ENCODE data around the gene KREMEN1.
"Not testable (repeated sequence)": the region's sequence is repeated elsewhere in the genome, so short reads cannot be mapped to it uniquely, and the experiment has no call there.

Gene KREMEN1

DNA sequence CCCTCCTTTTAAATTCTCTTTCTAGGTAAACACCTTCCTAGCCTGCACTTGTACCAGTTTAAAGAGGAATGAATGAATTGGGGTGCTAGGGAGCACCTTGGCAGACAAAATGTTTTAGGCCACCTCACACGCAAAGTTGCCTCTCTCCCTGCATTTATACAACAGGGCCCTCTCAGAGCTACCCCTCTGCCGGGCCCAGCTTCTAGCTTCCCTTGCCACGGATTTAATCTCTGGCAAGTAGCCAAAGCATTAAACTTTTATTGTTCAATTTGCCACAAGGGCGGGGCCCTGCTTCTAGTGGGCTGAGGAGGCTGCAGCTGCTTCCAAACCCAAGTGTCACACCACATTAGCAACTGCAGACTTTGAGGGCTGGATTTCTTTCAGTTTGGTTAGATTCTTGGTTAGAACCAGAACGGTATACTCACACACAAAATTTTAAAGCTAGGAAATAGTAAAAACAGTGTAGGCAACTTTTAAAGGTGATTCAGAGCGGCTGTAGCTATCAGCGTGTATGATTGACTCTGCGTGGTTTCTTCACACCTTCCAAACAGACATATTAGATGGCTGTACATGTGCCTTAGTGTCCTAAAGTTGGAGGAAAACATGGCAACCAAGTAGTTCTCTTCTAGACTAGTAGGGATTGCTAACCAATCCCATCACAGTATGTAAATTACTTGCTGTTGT is 6.5 kb downstream of the KREMEN1 start:
- peak; percentile 65 for DNase-seq

- DNase-seq = no peak
Observed at GRCh38 chr22:29080106-29080975, 7.5 kb downstream of the KREMEN1 start.

- DNase-seq = no peak
Observed at GRCh38 chr22:29081517-29082236, 8.8 kb downstream of the KREMEN1 start.

DNA sequence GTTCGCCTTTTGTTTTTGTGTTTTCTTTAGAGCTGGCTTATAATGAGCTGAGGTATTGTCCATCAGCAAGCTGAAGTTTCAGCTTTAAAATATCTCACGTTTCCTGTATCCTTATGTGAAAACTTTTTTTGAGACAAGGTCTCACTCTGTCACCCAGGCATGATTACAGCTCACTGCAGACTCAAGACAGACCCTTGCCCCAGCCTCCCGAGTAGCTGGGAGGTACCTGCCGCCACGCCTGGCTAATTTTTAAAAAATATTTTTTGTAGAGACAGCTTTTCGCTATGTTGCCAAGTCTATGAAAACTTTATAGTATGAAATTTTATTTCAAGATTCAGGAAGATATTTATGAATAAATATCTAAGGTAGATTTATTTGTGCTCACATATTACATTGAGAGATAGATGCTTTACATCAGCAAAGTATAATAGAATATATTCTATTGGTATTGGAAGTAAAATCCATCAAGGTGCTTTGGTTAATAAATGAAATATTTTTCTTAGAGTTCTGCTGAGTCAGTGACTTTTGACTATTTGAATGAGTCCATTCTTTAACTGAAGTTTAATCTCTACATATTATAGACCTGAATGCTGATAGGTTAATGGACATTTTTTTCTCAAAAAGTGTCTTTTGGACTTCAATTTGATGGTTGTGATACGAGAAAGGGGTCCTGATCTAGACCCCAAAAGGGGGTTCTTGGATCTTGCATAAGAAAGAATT is 10.2 kb downstream of the KREMEN1 start:
- DNase-seq = no peak

DNA sequence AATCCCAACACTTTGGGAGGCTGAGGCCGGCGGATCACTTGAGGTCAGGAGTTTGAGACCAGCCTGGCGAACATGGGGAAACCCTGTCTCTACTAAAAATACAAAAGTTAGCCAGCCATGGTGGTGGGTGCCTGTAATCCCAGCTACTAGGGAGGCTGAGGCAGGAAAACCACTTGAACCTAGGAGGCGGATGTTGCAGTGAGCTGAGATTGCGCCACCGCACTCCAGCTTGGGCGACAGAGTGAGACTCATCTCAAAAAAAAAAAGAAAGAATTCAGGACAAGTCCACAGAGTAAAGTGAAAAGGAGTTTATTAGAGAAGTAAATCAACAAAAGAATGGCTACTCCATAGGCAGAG is 10.7 kb downstream of the KREMEN1 start:
- not testable (repeated sequence) for DNase-seq

- DNase-seq = no peak
Observed at GRCh38 chr22:29083933-29084591, 11.2 kb downstream of the KREMEN1 start.

DNA sequence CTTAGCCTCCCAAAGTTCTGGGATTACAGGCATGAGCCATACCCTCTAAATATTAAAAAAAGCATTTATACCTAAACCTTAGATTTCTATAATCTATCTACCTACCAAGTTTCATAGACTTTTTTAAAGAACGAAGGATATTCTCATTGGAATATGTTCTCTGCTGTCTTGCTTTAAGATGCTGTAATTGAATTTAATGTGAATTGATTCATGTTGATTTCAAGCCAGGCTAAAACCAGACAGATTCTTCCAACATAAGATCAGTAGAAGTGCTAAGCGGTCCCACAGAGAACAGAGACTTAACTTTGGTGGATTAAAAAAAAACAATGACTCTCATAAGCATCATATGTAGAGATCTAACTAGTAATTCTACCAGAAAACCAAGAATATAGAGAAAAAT is 14.2 kb downstream of the KREMEN1 start:
- DNase-seq = no peak

- no peak for DNase-seq
Observed at GRCh38 chr22:29088809-29089208, 16.0 kb downstream of the KREMEN1 start.

DNA sequence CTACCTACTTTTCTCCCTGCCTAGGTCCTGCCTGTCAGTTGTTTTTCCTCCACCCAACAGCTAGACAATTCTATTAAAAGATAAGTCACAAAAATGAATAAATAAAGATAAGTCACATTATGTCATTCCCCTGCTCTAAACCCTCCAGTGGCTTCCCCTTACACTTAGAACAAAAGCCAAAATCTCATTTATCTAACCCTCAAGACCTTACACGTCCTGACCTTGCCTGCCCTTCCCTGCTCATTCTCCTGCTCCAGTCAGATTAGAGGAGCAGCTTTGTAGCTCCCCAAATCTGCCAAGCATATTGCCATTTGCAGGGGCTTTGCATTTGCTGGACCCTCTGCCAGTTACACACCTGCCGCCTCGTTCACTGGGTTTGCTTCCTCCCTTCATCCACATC is 16.7 kb downstream of the KREMEN1 start:
- DNase-seq = no peak

GRCh38 chr22:29090039-29090438 is 17.2 kb downstream of the KREMEN1 start:
- DNase-seq = peak; percentile 40

DNA sequence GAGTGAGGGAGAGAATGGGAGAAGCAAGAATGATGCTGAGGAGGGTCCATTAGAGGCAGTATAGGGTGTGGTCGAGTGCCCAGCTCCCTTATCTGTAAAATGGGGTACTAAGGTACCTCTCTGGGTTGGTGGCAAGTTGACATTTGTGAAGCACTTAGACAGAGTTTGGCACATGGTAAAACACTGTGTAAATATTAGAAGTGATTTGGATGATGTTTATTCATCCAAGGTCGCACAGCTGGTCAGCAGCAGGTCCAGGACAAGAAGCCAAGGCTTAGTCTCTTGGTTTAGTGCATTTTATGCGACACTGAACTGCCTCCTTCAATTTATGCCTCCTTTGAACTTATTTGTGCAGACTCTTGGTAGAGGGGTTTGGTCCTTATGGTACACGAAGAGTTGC is 19.4 kb downstream of the KREMEN1 start:
- DNase-seq = no peak

- no peak for DNase-seq
Observed at GRCh38 chr22:29093030-29093429, 20.2 kb downstream of the KREMEN1 start.

- no peak for DNase-seq
Observed at GRCh38 chr22:29093501-29094300, 20.9 kb downstream of the KREMEN1 start.

GRCh38 chr22:29095459-29095858 is 22.6 kb downstream of the KREMEN1 start:
- peak; percentile 42 for DNase-seq

- no peak for DNase-seq
Observed at GRCh38 chr22:29096736-29097669, 24.2 kb downstream of the KREMEN1 start.

GRCh38 chr22:29098296-29098695 is 25.5 kb downstream of the KREMEN1 start:
- no peak for DNase-seq

- DNase-seq = no peak
Observed at GRCh38 chr22:29102300-29102699, 29.5 kb downstream of the KREMEN1 start.

DNA sequence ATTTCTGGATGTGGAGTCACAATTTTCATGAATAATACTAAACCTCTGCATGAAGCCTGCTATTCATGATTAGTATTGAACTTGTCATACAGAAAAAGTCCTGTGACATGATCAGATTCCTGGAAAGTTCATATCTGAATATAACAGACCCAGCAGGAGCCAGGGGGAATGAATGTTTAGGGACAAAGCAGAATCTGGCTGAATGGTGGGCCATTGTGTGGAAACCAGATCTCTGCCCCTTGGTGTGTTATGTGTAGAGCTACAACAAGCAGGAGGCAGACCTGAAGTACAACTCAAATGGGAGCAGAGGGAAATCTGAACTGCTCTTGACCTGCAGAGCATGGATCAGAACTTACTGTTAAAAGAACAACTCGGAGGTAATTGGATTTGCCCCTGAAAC is 30.3 kb downstream of the KREMEN1 start:
- no peak for DNase-seq

DNA sequence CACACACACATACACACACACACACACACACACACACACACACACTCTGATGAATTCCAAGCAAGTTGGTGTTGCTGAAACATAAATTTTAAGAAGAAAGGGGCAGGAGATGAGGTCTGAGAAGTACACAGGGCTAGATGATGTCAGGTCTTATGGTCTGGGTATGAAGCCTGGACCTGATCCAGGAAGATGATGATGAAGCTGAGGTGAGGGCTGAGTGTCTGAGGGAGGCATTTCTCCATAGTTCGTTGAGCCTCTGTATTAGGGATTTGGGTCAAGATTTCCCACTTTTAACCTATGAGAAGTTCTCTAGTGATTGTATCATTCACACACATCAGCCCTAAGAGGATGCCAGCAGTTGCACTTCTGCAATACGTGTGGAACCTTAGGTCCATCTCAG is 32.6 kb downstream of the KREMEN1 start:
- DNase-seq = no peak

DNA sequence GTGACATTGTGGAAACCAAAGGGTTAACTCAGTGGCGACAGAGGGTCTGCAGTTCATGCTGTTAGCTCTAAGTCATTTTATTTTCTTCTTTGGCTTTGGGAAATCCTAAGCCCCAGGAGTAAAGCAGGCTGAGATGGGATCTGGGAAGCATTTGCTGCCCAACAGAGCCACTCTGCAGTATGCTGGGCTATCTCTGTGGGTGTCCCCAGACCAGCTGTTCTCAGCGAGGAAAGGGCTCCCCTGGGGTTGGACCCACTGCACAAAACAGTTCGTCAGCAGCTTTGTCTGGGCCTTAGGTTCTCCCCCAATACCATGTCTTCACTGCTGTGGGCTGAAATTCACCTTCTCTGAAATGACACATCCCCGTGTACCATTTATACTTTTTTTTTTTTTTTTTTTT is 34.0 kb downstream of the KREMEN1 start:
- no peak for DNase-seq

DNA sequence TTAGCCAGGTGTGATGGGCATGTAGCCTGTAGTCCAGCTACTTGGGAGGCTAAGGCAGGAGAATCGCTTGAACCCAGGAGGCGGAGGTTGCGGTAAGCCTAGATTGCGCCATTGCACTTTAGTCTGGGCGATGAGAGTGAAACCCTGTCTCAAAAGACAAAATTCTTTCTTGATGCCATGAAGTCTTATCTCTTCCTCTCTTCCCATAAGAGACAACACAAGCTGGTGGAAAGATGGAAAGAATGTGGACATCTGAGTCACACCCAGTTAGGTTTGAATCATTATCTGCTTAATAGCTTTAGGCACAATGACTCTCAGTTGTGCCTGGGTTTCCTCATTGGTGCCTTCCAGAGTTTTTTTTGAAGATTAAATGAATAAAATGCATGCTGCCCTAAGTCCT is 35.3 kb downstream of the KREMEN1 start:
- DNase-seq = no peak

Measured in NCI-H146 (cell line).